A673 (cell line): Measurements from ENCODE around the gene LARGE1. TPM values are rescaled to one million over a fixed set of nuclear protein-coding genes. Genes with fewer than 3 reads are reported as not detected.

ENCODE experiments used
- BruUV-seq: library from RNA; stranded (reverse); fragments of 400-500 nt; replicated peaks from 2 replicates; lab custom pipeline; 2021; lab: Mats Ljungman, UMichigan
- CTCF ChIA-PET: fragments of 300-600 bp; sonication (Branson Sonifier 250); formaldehyde crosslinking; loops from one replicate; lab custom pipeline; 2022; ENCODE audit warnings: antibody characterized with exemption; lab: Charles Lee
- POLR2A ChIA-PET: fragments of 300-600 bp; sonication (Branson Sonifier 250); formaldehyde crosslinking; loops from one replicate; lab custom pipeline; 2022; ENCODE audit warnings: antibody characterized with exemption; ENCODE audit not compliant: low non-redundant PET; lab: Charles Lee
- DNase-seq: peaks from one replicate; pipeline ENCODE4 v3.0.0-alpha.2; 2015; ENCODE audit warnings: low spot score
- H3K27ac ChIP-seq: fragments of 200-600 bp; sonication (generic); 2 replicates; pipeline ENCODE4 v1.5.1; 2016; ENCODE audit warnings: mixed run types, low read depth, mild to moderate bottlenecking, mixed read lengths, antibody characterized with exemption, low read length; ENCODE audit not compliant: poor library complexity, severe bottlenecking
- H3K27me3 ChIP-seq: fragments of 200-600 bp; sonication (generic); replicated peaks from 2 replicates; pipeline ENCODE4 v1.6.1; 2017; ENCODE audit warnings: mixed run types, low read depth, mild to moderate bottlenecking, mixed read lengths, antibody characterized with exemption, low read length; ENCODE audit not compliant: insufficient read depth, poor library complexity
- H3K36me3 ChIP-seq: fragments of 200-600 bp; sonication (generic); 2 replicates; pipeline ENCODE4 v1.6.1; 2016; ENCODE audit warnings: mixed run types, mild to moderate bottlenecking, mixed read lengths, antibody characterized with exemption, low read length; ENCODE audit not compliant: insufficient read depth, poor library complexity, severe bottlenecking
- H3K4me1 ChIP-seq: fragments of 200-600 bp; sonication (generic); 2 replicates; pipeline ENCODE4 v1.6.1; 2017; ENCODE audit warnings: mixed run types, mild to moderate bottlenecking, mixed read lengths, antibody characterized with exemption, low read length; ENCODE audit not compliant: insufficient read depth, poor library complexity, severe bottlenecking
- H3K4me3 ChIP-seq: fragments of 200-600 bp; sonication (generic); 2 replicates; pipeline ENCODE4 v1.5.1; 2016; ENCODE audit warnings: low read depth, mixed run types, mild to moderate bottlenecking, mixed read lengths, low read length; ENCODE audit not compliant: poor library complexity, severe bottlenecking
- H3K9me3 ChIP-seq: fragments of 200-600 bp; sonication (generic); 2 replicates; pipeline ENCODE4 v1.6.1; 2016; ENCODE audit warnings: mixed run types, low read depth, mild to moderate bottlenecking, mixed read lengths, antibody characterized with exemption, low read length; ENCODE audit not compliant: poor library complexity, severe bottlenecking
- EZH2 ChIP-seq: fragments of 200-600 bp; sonication (generic); IDR thresholded peaks from 2 replicates; pipeline ENCODE4 v1.6.1; 2017; ENCODE audit warnings: borderline replicate concordance, low read depth, mild to moderate bottlenecking, mixed read lengths, antibody characterized with exemption, low read length; ENCODE audit not compliant: poor library complexity, severe bottlenecking
- intact Hi-C: fragments of 100-400 bp; cut with micrococcal nuclease; formaldehyde crosslinking; loops from one replicate; pipeline ENCODE4 v1.10.0; 2022; ENCODE audit not compliant: unreplicated experiment
- total RNA-seq: library from RNA; stranded (reverse); gene quantifications from 2 replicates; pipeline ENCODE4 v1.2.3, GENCODE V29; 2021
- TF ChIP-seq, protein P1 (sequence below): fragments of 300-800, 200-600 bp; sonication (generic); conservative IDR thresholded peaks from 2 replicates; pipeline ENCODE4 v1.5.1; 2017; ENCODE audit warnings: low read depth, mild to moderate bottlenecking, antibody characterized with exemption, low read length, moderate library complexity, mixed read lengths

LARGE1 gene
- total RNA-seq, 1 experiment from 2014 or later = not detected

DNA sequence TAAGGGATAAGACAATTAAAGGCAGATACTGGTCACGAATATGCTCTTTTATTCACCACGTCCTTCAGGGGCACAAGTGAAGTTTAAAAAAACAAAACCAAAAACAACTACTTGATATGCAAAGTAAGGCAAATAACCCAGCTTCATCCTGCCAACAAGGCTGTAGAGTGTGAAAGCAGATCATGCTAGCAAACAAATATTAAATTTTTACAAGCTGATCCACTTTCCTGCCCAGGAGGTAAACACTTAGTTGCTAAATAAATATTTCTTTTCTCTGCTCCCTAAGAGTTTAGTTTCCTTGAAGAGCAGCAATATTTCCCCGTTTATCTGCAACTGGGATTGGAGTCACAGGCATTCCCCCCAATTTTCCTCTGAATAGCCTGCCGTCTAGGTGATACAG lies 300.2 kb downstream of the LARGE1 start:
- Histone ChIP-seq H3K27me3 (no peaks in the 10 kb centered on the region), H3K4me3 (no peak overlapping the region), H3K9me3 (peaks cover 12% of the 10 kb centered on the region), H3K27ac (no peak overlapping the region), H3K4me1 (no peaks in the 10 kb centered on the region), H3K36me3 (no peaks in the 10 kb centered on the region)
- no peak for TF ChIP-seq EZH2
- TF ChIP-seq, protein P1, sequence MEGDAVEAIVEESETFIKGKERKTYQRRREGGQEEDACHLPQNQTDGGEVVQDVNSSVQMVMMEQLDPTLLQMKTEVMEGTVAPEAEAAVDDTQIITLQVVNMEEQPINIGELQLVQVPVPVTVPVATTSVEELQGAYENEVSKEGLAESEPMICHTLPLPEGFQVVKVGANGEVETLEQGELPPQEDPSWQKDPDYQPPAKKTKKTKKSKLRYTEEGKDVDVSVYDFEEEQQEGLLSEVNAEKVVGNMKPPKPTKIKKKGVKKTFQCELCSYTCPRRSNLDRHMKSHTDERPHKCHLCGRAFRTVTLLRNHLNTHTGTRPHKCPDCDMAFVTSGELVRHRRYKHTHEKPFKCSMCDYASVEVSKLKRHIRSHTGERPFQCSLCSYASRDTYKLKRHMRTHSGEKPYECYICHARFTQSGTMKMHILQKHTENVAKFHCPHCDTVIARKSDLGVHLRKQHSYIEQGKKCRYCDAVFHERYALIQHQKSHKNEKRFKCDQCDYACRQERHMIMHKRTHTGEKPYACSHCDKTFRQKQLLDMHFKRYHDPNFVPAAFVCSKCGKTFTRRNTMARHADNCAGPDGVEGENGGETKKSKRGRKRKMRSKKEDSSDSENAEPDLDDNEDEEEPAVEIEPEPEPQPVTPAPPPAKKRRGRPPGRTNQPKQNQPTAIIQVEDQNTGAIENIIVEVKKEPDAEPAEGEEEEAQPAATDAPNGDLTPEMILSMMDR = no peak
- DNase-seq = no peak
- CTCF ChIA-PET = no interaction called here
- BruUV-seq = no TSS peak
- intact Hi-C loops = no loop called here
- POLR2A ChIA-PET = no interaction called here

DNA sequence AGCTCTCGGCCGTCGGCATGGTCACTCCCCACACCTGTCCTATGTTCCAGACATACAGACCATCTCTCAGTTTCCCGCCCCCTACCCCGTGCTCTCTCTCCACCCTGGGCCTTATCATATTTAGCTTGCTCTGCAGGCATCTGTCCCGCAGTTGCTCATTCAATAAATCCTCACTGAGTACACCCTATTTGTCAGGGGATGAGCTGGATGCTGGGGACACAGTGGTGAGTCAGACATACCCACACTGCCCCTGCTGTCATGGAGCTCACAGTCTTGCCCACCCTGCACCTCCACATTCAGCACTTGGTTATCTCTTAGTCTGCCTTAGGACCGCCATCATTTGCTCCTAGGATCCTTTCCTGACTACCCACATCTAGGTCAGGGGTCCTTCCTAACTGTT lies 313.8 kb downstream of the LARGE1 start:
- H3K27ac ChIP-seq = no peak overlapping the region
- TF ChIP-seq, protein P1 = no peak
- TF ChIP-seq EZH2 = no peak
- intact Hi-C loops = no loop called here
- no peak overlapping the region for H3K4me3 ChIP-seq
- peaks cover 18% of the 10 kb centered on the region for H3K9me3 ChIP-seq
- BruUV-seq = no TSS peak
- no peaks in the 10 kb centered on the region for H3K36me3 ChIP-seq
- no peaks in the 10 kb centered on the region for H3K4me1 ChIP-seq
- CTCF ChIA-PET = no interaction called here
- POLR2A ChIA-PET = no interaction called here
- DNase-seq = no peak
- H3K27me3 ChIP-seq = no peaks in the 10 kb centered on the region

DNA sequence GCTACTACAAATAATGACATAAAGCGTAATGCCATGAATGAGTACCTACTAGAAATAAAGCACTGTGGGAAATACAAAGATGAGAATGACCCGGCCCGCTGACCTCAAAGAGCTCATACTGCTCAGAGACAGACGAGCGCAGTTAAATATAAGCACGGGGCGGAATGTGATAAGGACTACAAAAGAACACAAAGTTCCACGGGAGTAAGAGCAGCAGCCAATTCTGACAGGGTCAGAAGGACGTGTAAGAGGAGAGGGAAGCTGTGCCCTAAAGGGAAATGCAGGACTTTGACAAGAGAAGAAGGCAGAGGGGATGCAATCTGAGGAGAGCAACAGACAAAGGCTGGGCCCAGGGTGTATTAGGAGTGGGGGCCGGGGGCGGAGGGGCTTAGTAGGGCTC lies 314.6 kb downstream of the LARGE1 start:
- Histone ChIP-seq H3K27ac (no peak overlapping the region), H3K27me3 (no peaks in the 10 kb centered on the region), H3K4me3 (no peak overlapping the region), H3K9me3 (peaks cover 18% of the 10 kb centered on the region), H3K4me1 (no peaks in the 10 kb centered on the region), H3K36me3 (no peaks in the 10 kb centered on the region)
- ChIA-PET CTCF (interaction anchor here (0.7 kb wide), 1 partner anchor 947 kb away, joined by 3 read pairs; no protein-coding TSS in a partner anchor), POLR2A (no interaction called here)
- no TSS peak for BruUV-seq
- TF ChIP-seq EZH2 = no peak
- TF ChIP-seq, protein P1 = no peak
- DNase-seq = no peak
- intact Hi-C loops = no loop called here
